Measurements from ENCODE around the gene ARL14EP. TPM values are rescaled to one million over a fixed set of nuclear protein-coding genes. Genes with fewer than 3 reads are reported as not detected.

ARL14EP gene
- 19.9 and 20.0 TPM in 2 replicates for total RNA-seq

GRCh38 chr11:30322826-30323710 lies at the start of gene ARL14EP:
Gene ARL14EP (plus strand): TSS chr11:30323104. CDS start chr11:30330949, 7,845 bp downstream.

Other genes starting within 250 kb of the ARL14EP start
- not detected in 2 replicates for gene FSHB, start 92.1 kb upstream of the ARL14EP start, total RNA-seq

Measured in cardiac ventricle fibroblast (primary cell).